ENCODE data around the gene IQSEC3.

IQSEC3 gene

DNA sequence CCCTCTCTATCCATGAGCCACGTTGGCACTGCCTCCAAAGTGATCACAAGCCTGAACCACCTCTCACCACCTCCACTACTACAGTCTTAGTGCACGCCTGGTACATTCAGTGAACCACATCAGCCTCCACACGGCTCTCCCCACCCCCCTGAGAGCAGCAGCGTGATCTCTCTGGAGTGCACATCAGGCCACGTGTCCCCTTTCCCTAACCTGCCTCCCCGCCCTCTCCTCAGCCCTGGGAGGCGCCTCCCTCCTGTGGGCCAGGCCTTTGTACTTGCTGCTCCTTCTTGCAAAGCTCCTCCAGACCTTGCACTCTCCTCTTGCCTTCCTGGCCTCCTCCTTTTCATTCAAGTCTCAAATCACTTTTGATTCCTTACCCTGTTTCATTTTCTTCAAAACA lies 97.6 kb downstream of the IQSEC3 start:
- Histone ChIP-seq H3K4me3 (ENCODE audit: low read depth in 1 of 2, low read length in 2 of 2) (no peak overlapping the region), H3K9me3 (ENCODE audit: insufficient read depth, low read length, severe bottlenecking) (no peaks in the 10 kb centered on the region), H3K27me3 (ENCODE audit: insufficient read depth, low read length, poor library complexity) (peaks cover 18% of the 10 kb centered on the region), H2AFZ (ENCODE audit: low read depth, low read length) (no peak overlapping the region), H4K20me1 (ENCODE audit: insufficient read depth, low read length) (peaks cover 6% of the 10 kb centered on the region; the same call in 1 of the 2 replicates), H3K4me2 (ENCODE audit: insufficient read depth, low read length) (no peak overlapping the region), H3K27ac (ENCODE audit: low read length) (no peak overlapping the region), H3K79me2 (ENCODE audit: insufficient read depth, low read length) (no peaks in the 10 kb centered on the region), H3K9ac (ENCODE audit: low read depth, low read length) (no peak overlapping the region), H3K36me3 (ENCODE audit: insufficient read depth, low read length) (no peaks in the 10 kb centered on the region), H3K4me1 (ENCODE audit: insufficient read depth, low read length) (no peaks in the 10 kb centered on the region)
- ATAC-seq (ENCODE audit: insufficient read depth, low read depth) (no peak), DNase-seq (no peak)
- no peak for TF ChIP-seq EZH2 (IDR thresholded peaks at IDR 0.05; ENCODE audit: borderline replicate concordance, low read depth, low read length, severe bottlenecking)
- TF ChIP-seq, protein P1, sequence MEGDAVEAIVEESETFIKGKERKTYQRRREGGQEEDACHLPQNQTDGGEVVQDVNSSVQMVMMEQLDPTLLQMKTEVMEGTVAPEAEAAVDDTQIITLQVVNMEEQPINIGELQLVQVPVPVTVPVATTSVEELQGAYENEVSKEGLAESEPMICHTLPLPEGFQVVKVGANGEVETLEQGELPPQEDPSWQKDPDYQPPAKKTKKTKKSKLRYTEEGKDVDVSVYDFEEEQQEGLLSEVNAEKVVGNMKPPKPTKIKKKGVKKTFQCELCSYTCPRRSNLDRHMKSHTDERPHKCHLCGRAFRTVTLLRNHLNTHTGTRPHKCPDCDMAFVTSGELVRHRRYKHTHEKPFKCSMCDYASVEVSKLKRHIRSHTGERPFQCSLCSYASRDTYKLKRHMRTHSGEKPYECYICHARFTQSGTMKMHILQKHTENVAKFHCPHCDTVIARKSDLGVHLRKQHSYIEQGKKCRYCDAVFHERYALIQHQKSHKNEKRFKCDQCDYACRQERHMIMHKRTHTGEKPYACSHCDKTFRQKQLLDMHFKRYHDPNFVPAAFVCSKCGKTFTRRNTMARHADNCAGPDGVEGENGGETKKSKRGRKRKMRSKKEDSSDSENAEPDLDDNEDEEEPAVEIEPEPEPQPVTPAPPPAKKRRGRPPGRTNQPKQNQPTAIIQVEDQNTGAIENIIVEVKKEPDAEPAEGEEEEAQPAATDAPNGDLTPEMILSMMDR (IDR thresholded peaks at IDR 0.05; ENCODE audit: borderline replicate concordance, extremely low read depth, low read length, poor library complexity, severe bottlenecking), result no peak

DNA sequence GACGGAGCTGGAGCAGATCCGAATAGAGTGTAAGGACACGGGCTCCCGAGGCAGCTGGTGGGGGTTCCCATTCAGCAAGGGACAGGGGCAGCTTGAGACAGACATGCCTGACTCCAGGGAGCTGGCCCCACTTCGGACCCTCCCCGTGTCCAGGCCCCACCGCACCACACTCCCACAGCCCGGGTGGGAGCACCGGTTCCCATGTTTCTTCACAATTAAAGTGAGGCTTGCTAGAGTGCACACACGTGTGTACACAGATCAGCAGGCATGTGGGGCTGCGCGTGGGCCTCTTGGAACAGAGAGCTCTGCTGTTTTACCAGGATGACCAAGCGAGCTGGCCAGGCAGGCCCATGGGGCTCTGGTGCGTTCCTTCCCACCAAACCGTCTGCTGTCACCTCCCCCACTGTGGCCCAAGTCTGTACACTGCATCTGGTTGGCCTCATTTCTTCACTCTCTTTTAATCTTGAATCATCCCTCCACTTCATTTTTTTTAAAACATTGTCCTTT lies 99.3 kb downstream of the IQSEC3 start:
- no peak overlapping the region for H3K9ac ChIP-seq (ENCODE audit: low read depth, low read length)
- DNase-seq, result no peak
- peaks cover 6% of the 10 kb centered on the region; the same call in 1 of the 2 replicates for H4K20me1 ChIP-seq (ENCODE audit: insufficient read depth, low read length)
- no peak for ATAC-seq (ENCODE audit: insufficient read depth, low read depth)
- no peak overlapping the region for H2AFZ ChIP-seq (ENCODE audit: low read depth, low read length)
- no peak overlapping the region for H3K4me3 ChIP-seq (ENCODE audit: low read depth in 1 of 2, low read length in 2 of 2)
- H3K4me1 ChIP-seq (ENCODE audit: insufficient read depth, low read length), result no peaks in the 10 kb centered on the region
- TF ChIP-seq, protein P1 (IDR thresholded peaks at IDR 0.05; ENCODE audit: borderline replicate concordance, extremely low read depth, low read length, poor library complexity, severe bottlenecking), result no peak
- no peak for TF ChIP-seq EZH2 (IDR thresholded peaks at IDR 0.05; ENCODE audit: borderline replicate concordance, low read depth, low read length, severe bottlenecking)
- peaks cover 9% of the 10 kb centered on the region for H3K27me3 ChIP-seq (ENCODE audit: insufficient read depth, low read length, poor library complexity)
- no peaks in the 10 kb centered on the region for H3K9me3 ChIP-seq (ENCODE audit: insufficient read depth, low read length, severe bottlenecking)
- no peak overlapping the region for H3K4me2 ChIP-seq (ENCODE audit: insufficient read depth, low read length)
- no peaks in the 10 kb centered on the region for H3K36me3 ChIP-seq (ENCODE audit: insufficient read depth, low read length)
- H3K27ac ChIP-seq (ENCODE audit: low read length), result no peak overlapping the region
- H3K79me2 ChIP-seq (ENCODE audit: insufficient read depth, low read length), result no peaks in the 10 kb centered on the region

DNA sequence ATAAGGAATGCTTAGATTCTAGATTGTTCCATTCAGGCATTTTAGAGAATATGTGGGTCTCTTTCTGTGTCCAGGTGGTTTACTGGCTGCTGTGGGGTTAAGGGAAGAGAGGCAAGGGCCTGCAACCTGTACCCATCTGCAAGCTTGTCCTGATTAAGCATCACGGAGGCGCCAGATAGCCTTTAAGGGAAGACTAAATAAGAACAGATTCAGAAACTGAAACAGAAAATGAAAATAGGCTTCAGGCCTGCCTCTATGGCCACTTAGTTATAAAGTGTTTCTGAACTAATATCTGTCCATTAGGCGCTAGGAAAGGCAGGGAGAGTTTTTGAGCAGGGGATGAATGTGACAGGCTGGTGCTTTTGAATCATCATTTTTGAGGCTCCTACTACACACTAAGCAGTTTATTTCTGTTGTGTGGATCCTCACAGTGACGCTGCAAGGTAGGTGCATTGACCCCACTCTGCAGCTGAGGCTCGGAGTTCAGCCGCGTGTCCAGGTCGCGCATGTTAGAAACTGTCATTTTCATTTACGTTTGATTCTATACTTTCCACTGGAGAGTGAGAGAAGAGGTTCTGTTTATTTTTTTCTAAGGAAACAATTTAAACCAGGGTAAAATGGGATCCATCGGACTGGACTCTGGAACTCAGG lies 100.0 kb downstream of the IQSEC3 start:
- Histone ChIP-seq H3K27ac (ENCODE audit: low read length) (no peak overlapping the region), H3K4me3 (ENCODE audit: low read depth in 1 of 2, low read length in 2 of 2) (no peak overlapping the region), H3K9ac (ENCODE audit: low read depth, low read length) (no peak overlapping the region), H3K4me1 (ENCODE audit: insufficient read depth, low read length) (no peaks in the 10 kb centered on the region), H4K20me1 (ENCODE audit: insufficient read depth, low read length) (peaks cover 6% of the 10 kb centered on the region; the same call in 1 of the 2 replicates), H3K9me3 (ENCODE audit: insufficient read depth, low read length, severe bottlenecking) (no peaks in the 10 kb centered on the region), H3K79me2 (ENCODE audit: insufficient read depth, low read length) (no peaks in the 10 kb centered on the region), H2AFZ (ENCODE audit: low read depth, low read length) (no peak overlapping the region), H3K4me2 (ENCODE audit: insufficient read depth, low read length) (no peak overlapping the region), H3K27me3 (ENCODE audit: insufficient read depth, low read length, poor library complexity) (peaks cover 6% of the 10 kb centered on the region), H3K36me3 (ENCODE audit: insufficient read depth, low read length) (no peaks in the 10 kb centered on the region)
- DNase-seq (no peak), ATAC-seq (ENCODE audit: insufficient read depth, low read depth) (no peak)
- TF ChIP-seq EZH2 (IDR thresholded peaks at IDR 0.05; ENCODE audit: borderline replicate concordance, low read depth, low read length, severe bottlenecking), result no peak
- TF ChIP-seq, protein P1 (IDR thresholded peaks at IDR 0.05; ENCODE audit: borderline replicate concordance, extremely low read depth, low read length, poor library complexity, severe bottlenecking), result no peak

All from DND-41 (cell line).